Measurements from ENCODE around the gene HTR5A.

Gene HTR5A

GRCh38 chr7:155064186-155064585, 5.9 kb upstream of the HTR5A start:
- no peak for ATAC-seq (ENCODE audit: low read depth)
- no peak for TF ChIP-seq CTCF (IDR thresholded peaks at IDR 0.05; ENCODE audit: poor library complexity, severe bottlenecking)

GRCh38 chr7:155066417-155066950, 3.6 kb upstream of the HTR5A start:
- Histone ChIP-seq H3K36me3 (ENCODE audit: low read depth) (no peaks in the 10 kb centered on the region), H3K9me3 (ENCODE audit: severe bottlenecking) (no peaks in the 10 kb centered on the region), H3K27ac (ENCODE audit: poor library complexity, severe bottlenecking) (no peak overlapping the region), H3K27me3 (ENCODE audit: insufficient read depth, poor library complexity, severe bottlenecking) (peaks cover 14% of the 10 kb centered on the region), H3K4me3 (ENCODE audit: severe bottlenecking) (no peak overlapping the region), H3K4me1 (ENCODE audit: insufficient read depth, poor library complexity, severe bottlenecking) (peaks cover 5% of the 10 kb centered on the region)
- ATAC-seq (ENCODE audit: low read depth) = peak; percentile 92
- TF ChIP-seq CTCF (IDR thresholded peaks at IDR 0.05; ENCODE audit: poor library complexity, severe bottlenecking) = no peak
- DNase-seq (ENCODE audit: low spot score) = no peak

More at GRCh38 chr7:155064186-155064585, 5.9 kb upstream of the HTR5A start:
- no peak overlapping the region for H3K4me3 ChIP-seq (ENCODE audit: severe bottlenecking)
- DNase-seq (ENCODE audit: low spot score) = no peak
- peaks cover 5% of the 10 kb centered on the region for H3K4me1 ChIP-seq (ENCODE audit: insufficient read depth, poor library complexity, severe bottlenecking)
- no peaks in the 10 kb centered on the region for H3K27me3 ChIP-seq (ENCODE audit: insufficient read depth, poor library complexity, severe bottlenecking)
- no peak overlapping the region for H3K27ac ChIP-seq (ENCODE audit: poor library complexity, severe bottlenecking)
- H3K36me3 ChIP-seq (ENCODE audit: low read depth) = no peaks in the 10 kb centered on the region
- no peaks in the 10 kb centered on the region for H3K9me3 ChIP-seq (ENCODE audit: severe bottlenecking)

- H3K36me3 ChIP-seq (ENCODE audit: low read depth) = no peaks in the 10 kb centered on the region
- ATAC-seq (ENCODE audit: low read depth) = no peak
- TF ChIP-seq CTCF (IDR thresholded peaks at IDR 0.05; ENCODE audit: poor library complexity, severe bottlenecking) = no peak
Measured at GRCh38 chr7:155071121-155071651, 1.1 kb downstream of the HTR5A start.

GRCh38 chr7:155071916-155072571, 1.9 kb downstream of the HTR5A start:
- H3K4me1 ChIP-seq (ENCODE audit: insufficient read depth, poor library complexity, severe bottlenecking) = peaks cover under 1% of the 10 kb centered on the region
- ATAC-seq (ENCODE audit: low read depth) (no peak), DNase-seq (ENCODE audit: low spot score) (no peak)
- H3K27ac ChIP-seq (ENCODE audit: poor library complexity, severe bottlenecking) = no peak overlapping the region
- H3K27me3 ChIP-seq (ENCODE audit: insufficient read depth, poor library complexity, severe bottlenecking) = peaks cover 41% of the 10 kb centered on the region
- no peak for TF ChIP-seq CTCF (IDR thresholded peaks at IDR 0.05; ENCODE audit: poor library complexity, severe bottlenecking)
- no peaks in the 10 kb centered on the region for H3K36me3 ChIP-seq (ENCODE audit: low read depth)
- H3K9me3 ChIP-seq (ENCODE audit: severe bottlenecking) = no peaks in the 10 kb centered on the region
- H3K4me3 ChIP-seq (ENCODE audit: severe bottlenecking) = no peak overlapping the region

More at GRCh38 chr7:155071121-155071651, 1.1 kb downstream of the HTR5A start:
- no peak for DNase-seq (ENCODE audit: low spot score)
- Histone ChIP-seq H3K9me3 (ENCODE audit: severe bottlenecking) (no peaks in the 10 kb centered on the region), H3K27me3 (ENCODE audit: insufficient read depth, poor library complexity, severe bottlenecking) (peaks cover 35% of the 10 kb centered on the region), H3K4me1 (ENCODE audit: insufficient read depth, poor library complexity, severe bottlenecking) (peaks cover 5% of the 10 kb centered on the region), H3K4me3 (ENCODE audit: severe bottlenecking) (no peak overlapping the region), H3K27ac (ENCODE audit: poor library complexity, severe bottlenecking) (no peak overlapping the region)

GRCh38 chr7:155073922-155074321, 3.8 kb downstream of the HTR5A start:
- no peaks in the 10 kb centered on the region for H3K36me3 ChIP-seq (ENCODE audit: low read depth)
- peaks cover 41% of the 10 kb centered on the region for H3K27me3 ChIP-seq (ENCODE audit: insufficient read depth, poor library complexity, severe bottlenecking)
- no peaks in the 10 kb centered on the region for H3K9me3 ChIP-seq (ENCODE audit: severe bottlenecking)
- ATAC-seq (ENCODE audit: low read depth) (no peak), DNase-seq (ENCODE audit: low spot score) (no peak)
- no peak overlapping the region for H3K27ac ChIP-seq (ENCODE audit: poor library complexity, severe bottlenecking)
- H3K4me1 ChIP-seq (ENCODE audit: insufficient read depth, poor library complexity, severe bottlenecking) = no peaks in the 10 kb centered on the region
- H3K4me3 ChIP-seq (ENCODE audit: severe bottlenecking) = no peak overlapping the region
- no peak for TF ChIP-seq CTCF (IDR thresholded peaks at IDR 0.05; ENCODE audit: poor library complexity, severe bottlenecking)

Data from RWPE2 (cell line).